Measurements from ENCODE around the gene MAP3K19.
A peak's percentile ranks its signal among the peaks of the same experiment; 100 is the strongest.

The MAP3K19 gene

DNA sequence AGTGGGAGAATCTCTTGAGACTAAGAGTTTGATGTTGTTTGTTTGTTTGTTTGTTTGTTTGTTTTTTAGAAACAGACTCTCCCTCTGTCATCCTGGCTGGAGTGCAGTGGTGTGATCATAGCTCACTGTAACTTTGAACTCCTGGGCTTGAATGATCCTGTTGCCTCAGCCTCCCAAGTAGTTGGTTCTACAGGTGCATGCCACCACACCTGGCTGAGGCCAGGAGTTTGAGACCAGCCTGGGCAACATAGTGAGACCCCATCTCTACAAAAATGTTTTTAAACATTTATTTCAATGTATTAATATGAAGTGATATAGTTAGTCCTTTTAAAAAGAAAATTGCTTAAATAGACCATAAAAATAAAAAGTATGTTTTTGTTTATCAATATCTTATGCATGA, 35.6 kb downstream of the MAP3K19 start:
- H3K4me3 ChIP-seq, result no peak overlapping the region
- no peaks in the 10 kb centered on the region for H3K36me3 ChIP-seq (ENCODE audit: insufficient read depth, low read length)
- H3K9ac ChIP-seq (ENCODE audit: insufficient read length), result no peak overlapping the region
- no peak for TF ChIP-seq POLR2AphosphoS5 (IDR thresholded peaks at IDR 0.05; ENCODE audit: borderline replicate concordance, low read depth, low read length)
- TF ChIP-seq FOXP2 (optimal IDR thresholded peaks at IDR 0.05; ENCODE audit: control extremely low read depth, extremely low read length, insufficient read depth), result no peak
- no peak for TF ChIP-seq EZH2 (IDR thresholded peaks at IDR 0.05)
- no peak for DNase-seq (ENCODE audit: low read depth, low spot score)
- no peak overlapping the region for H3K27ac ChIP-seq
- no peaks in the 10 kb centered on the region for H3K9me3 ChIP-seq (ENCODE audit: low read depth, low read length)

DNA sequence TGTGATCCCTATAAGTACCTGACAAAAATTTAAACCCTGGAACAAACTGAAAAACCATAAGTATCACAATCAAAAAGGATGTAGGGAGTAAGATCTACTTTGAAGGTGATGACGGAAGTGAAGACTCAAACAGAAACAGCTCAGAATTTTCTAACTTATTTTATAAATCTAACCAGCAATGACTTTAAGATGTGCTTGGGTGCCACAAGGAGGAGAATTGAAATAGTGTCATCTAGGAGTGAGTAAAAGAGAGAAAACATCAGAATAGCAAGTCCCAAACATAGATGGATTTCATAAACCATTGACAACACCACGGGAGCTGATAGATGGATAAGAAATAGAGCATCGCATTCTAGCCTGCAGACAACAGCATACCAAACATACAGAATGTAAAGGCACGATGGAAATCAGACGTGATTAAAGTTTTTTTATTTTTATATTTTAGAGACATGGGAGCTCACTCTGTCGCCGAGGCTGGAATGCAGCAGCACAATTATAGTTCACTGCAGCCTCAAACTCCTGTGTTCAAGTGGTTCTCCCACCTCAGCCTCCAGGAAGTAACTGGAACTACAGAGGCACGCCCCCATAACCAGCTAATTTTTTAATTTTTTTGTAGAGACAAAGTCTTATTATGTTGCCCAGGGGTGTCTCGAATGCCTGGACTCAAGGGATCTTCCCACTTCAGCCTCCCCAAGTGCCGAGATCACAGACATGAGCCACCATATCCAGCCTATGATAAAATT, 36.9 kb downstream of the MAP3K19 start:
- Histone ChIP-seq H3K36me3 (ENCODE audit: insufficient read depth, low read length) (no peaks in the 10 kb centered on the region), H3K9me3 (ENCODE audit: low read depth, low read length) (no peaks in the 10 kb centered on the region), H3K27ac (no peak overlapping the region), H3K4me3 (no peak overlapping the region), H3K9ac (ENCODE audit: insufficient read length) (no peak overlapping the region)
- TF ChIP-seq FOXP2 (optimal IDR thresholded peaks at IDR 0.05; ENCODE audit: control extremely low read depth, extremely low read length, insufficient read depth) (no peak), EZH2 (IDR thresholded peaks at IDR 0.05) (no peak)
- no peak for DNase-seq (ENCODE audit: low read depth, low spot score)

GRCh38 chr2:135009339-135009738, 37.9 kb downstream of the MAP3K19 start:
- no peaks in the 10 kb centered on the region for H3K36me3 ChIP-seq (ENCODE audit: insufficient read depth, low read length)
- no peak overlapping the region for H3K9ac ChIP-seq (ENCODE audit: insufficient read length)
- no peak overlapping the region for H3K27ac ChIP-seq
- no peak for TF ChIP-seq FOXP2 (optimal IDR thresholded peaks at IDR 0.05; ENCODE audit: control extremely low read depth, extremely low read length, insufficient read depth)
- no peak for TF ChIP-seq EZH2 (IDR thresholded peaks at IDR 0.05)
- TF ChIP-seq POLR2AphosphoS5 (IDR thresholded peaks at IDR 0.05; ENCODE audit: borderline replicate concordance, low read depth, low read length), result no peak
- no peak for DNase-seq (ENCODE audit: low read depth, low spot score)
- no peak overlapping the region for H3K4me3 ChIP-seq
- H3K9me3 ChIP-seq (ENCODE audit: low read depth, low read length), result no peaks in the 10 kb centered on the region

DNA sequence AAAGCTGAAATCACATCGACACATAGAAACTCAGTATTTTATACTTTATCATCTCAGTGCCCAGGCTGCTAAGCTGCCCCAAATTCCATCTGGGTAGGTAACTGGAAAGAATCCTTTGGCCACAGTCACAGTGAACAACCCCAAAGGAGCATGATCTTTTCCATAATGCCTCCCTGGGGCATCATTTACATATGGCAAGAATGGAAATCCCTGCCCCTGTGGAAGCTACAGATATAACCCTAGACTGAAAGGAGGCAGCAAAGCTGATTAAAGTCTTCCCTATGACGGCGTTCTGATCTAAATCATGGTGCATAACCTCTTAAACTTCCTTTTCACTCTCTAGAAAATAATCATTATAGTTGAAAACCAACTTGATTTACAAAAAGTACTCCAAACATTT, 41.5 kb downstream of the MAP3K19 start:
- Histone ChIP-seq H3K27ac (no peak overlapping the region), H3K36me3 (ENCODE audit: insufficient read depth, low read length) (no peaks in the 10 kb centered on the region), H3K9me3 (ENCODE audit: low read depth, low read length) (no peaks in the 10 kb centered on the region), H3K4me3 (no peak overlapping the region), H3K9ac (ENCODE audit: insufficient read length) (no peak overlapping the region)
- DNase-seq (ENCODE audit: low read depth, low spot score), result no peak
- no peak for TF ChIP-seq EZH2 (IDR thresholded peaks at IDR 0.05)
- TF ChIP-seq POLR2AphosphoS5 (IDR thresholded peaks at IDR 0.05; ENCODE audit: borderline replicate concordance, low read depth, low read length), result no peak
- no peak for TF ChIP-seq FOXP2 (optimal IDR thresholded peaks at IDR 0.05; ENCODE audit: control extremely low read depth, extremely low read length, insufficient read depth)

- Histone ChIP-seq H3K36me3 (ENCODE audit: insufficient read depth, low read length) (no peaks in the 10 kb centered on the region), H3K27ac (no peak overlapping the region), H3K9me3 (ENCODE audit: low read depth, low read length) (no peaks in the 10 kb centered on the region), H3K4me3 (no peak overlapping the region), H3K9ac (ENCODE audit: insufficient read length) (no peak overlapping the region)
- TF ChIP-seq POLR2AphosphoS5 (IDR thresholded peaks at IDR 0.05; ENCODE audit: borderline replicate concordance, low read depth, low read length), result no peak
- no peak for TF ChIP-seq EZH2 (IDR thresholded peaks at IDR 0.05)
- TF ChIP-seq FOXP2 (optimal IDR thresholded peaks at IDR 0.05; ENCODE audit: control extremely low read depth, extremely low read length, insufficient read depth), result no peak
- DNase-seq (ENCODE audit: low read depth, low spot score), result no peak
Measured at GRCh38 chr2:135004005-135004746, 43.1 kb downstream of the MAP3K19 start.

GRCh38 chr2:135002836-135003235, 44.4 kb downstream of the MAP3K19 start:
- no peak overlapping the region for H3K9ac ChIP-seq (ENCODE audit: insufficient read length)
- TF ChIP-seq FOXP2 (optimal IDR thresholded peaks at IDR 0.05; ENCODE audit: control extremely low read depth, extremely low read length, insufficient read depth) (no peak), POLR2AphosphoS5 (IDR thresholded peaks at IDR 0.05; ENCODE audit: borderline replicate concordance, low read depth, low read length) (no peak), EZH2 (IDR thresholded peaks at IDR 0.05) (no peak)

GRCh38 chr2:134999521-134999920, 47.7 kb downstream of the MAP3K19 start:
- Histone ChIP-seq H3K27ac (no peak overlapping the region), H3K9ac (ENCODE audit: insufficient read length) (no peak overlapping the region), H3K36me3 (ENCODE audit: insufficient read depth, low read length) (no peaks in the 10 kb centered on the region), H3K4me3 (no peak overlapping the region), H3K9me3 (ENCODE audit: low read depth, low read length) (no peaks in the 10 kb centered on the region)
- TF ChIP-seq EZH2 (IDR thresholded peaks at IDR 0.05) (no peak), POLR2AphosphoS5 (IDR thresholded peaks at IDR 0.05; ENCODE audit: borderline replicate concordance, low read depth, low read length) (no peak), FOXP2 (optimal IDR thresholded peaks at IDR 0.05; ENCODE audit: control extremely low read depth, extremely low read length, insufficient read depth) (no peak)
- no peak for DNase-seq (ENCODE audit: low read depth, low spot score)

More at GRCh38 chr2:135002836-135003235, 44.4 kb downstream of the MAP3K19 start:
- Histone ChIP-seq H3K27ac (no peak overlapping the region), H3K4me3 (no peak overlapping the region), H3K36me3 (ENCODE audit: insufficient read depth, low read length) (no peaks in the 10 kb centered on the region), H3K9me3 (ENCODE audit: low read depth, low read length) (no peaks in the 10 kb centered on the region)
- no peak for DNase-seq (ENCODE audit: low read depth, low spot score)

DNA sequence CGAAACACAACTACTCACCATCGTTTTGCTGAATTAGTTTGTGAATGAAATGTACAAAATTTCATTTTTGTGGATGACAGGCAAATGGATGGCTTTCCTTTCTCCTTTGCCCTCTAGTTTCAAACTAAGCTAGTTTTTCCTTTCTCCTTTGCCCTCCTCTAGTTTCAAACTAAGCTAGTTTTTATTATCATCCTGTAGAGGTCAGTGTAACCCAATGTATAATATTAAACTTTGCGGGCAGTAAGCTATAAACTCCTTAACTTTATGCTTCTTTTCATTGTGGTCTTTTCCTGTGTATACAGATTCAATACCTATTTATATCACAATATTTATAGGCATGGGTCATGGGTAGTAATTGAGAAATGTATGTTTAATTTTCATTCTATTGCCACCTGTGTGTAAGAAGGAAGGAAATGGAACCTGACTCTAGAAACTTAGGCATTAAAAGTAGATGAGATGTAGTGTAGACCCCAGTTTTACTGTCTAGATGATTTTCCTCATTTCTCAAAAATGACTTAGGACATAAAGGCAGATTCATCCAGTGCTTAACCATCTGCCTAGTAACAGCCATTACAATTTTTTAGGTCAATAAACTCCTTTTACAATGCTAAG, 58.1 kb downstream of the MAP3K19 start:
- DNase-seq (ENCODE audit: low read depth, low spot score), result peak; percentile 26
- TF ChIP-seq FOXP2 (optimal IDR thresholded peaks at IDR 0.05; ENCODE audit: control extremely low read depth, extremely low read length, insufficient read depth) (no peak), POLR2AphosphoS5 (IDR thresholded peaks at IDR 0.05; ENCODE audit: borderline replicate concordance, low read depth, low read length) (no peak)
- H3K27ac ChIP-seq, result no peak overlapping the region

More for the DNA sequence above, 58.1 kb downstream of the MAP3K19 start:
- Histone ChIP-seq H3K9me3 (ENCODE audit: low read depth, low read length) (no peaks in the 10 kb centered on the region), H3K4me3 (no peak overlapping the region), H3K9ac (ENCODE audit: insufficient read length) (no peak overlapping the region), H3K36me3 (ENCODE audit: insufficient read depth, low read length) (no peaks in the 10 kb centered on the region)
